NCI-H2107 (cell line): ENCODE results near the gene HDAC7.

Experiments used
- DNase-seq: peaks from one replicate; lab custom pipeline; 2025; lab: John Stamatoyannopoulos, UW

Gene HDAC7

DNA sequence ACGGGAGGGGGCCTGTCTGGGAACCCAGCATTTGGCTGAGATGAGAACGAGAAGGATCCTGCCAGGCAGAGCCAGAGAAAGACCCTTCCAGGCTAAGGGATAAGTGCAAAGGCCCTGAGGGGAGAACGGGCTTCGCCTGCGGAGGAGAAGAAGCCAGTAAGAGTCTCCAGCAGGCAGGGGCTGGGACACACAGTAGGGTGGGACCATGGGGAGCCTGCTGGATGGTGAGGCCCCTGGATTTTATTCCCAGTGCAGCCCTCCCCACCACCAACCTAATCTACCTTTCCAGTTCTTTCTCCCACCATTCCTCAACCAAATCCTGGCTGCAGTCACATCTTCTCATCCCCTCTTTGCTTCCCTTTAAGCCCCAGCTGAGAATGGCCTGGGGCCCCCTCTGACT lies 73.6 kb downstream of the HDAC7 start:
- DNase-seq = no peak

DNA sequence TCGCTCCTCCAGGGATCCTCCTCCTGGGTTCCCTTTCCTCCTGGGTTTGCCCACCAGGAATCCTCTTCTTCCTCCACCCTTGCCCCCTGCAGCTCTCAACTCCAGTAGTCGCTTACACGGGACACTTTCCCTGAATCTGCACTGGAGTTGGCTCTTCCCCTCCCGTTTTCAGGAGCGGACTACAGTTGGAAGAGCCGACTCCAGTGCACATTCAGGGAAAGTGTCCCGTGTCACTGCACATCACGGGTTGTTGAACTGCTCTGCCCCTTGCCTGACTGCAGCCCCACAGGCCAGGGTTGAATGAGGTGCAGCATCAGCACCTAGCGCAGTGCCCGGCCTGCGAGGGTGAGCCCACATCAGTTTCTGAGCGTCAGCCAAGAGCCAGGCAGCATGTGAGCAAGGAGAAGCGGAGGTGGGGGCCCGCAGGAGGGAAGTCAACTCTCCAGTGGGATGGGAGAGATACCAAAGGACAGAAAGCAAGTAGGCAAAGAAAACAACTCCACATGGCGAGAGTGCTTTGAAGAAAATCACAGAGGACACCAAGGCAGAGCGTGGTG lies 74.1 kb downstream of the HDAC7 start:
- DNase-seq = no peak

DNA sequence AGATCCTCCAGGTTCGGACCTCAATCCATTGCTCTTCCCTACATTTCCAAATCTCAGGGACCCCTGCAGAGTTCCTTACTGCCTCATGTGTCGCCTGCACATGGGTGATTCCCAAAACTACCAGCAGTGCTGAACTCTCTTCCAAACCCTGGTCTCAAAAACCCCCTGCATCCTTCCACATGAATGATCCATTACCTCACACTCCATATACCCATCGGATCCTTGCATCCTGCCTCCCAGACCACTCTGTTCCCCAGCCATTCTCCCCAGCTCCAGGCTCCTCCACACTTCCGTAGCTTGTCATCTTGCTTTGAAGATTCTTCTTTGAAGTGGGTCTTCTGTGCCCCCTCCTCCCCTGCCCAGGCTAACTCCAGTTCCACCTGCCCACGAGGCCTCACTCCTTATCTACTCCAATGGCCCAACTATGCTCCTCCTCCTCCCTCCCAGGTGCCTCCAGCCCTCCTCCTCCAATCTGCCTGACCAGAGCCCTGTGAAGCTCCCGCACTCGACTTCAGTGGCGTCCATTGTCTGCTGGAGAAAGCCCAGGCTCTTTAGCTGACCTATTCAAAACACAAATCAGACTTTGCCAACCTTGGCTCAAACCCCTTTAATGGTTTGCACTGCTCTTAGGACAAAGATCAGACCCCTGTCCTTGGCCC lies 74.8 kb downstream of the HDAC7 start:
- DNase-seq = no peak

DNA sequence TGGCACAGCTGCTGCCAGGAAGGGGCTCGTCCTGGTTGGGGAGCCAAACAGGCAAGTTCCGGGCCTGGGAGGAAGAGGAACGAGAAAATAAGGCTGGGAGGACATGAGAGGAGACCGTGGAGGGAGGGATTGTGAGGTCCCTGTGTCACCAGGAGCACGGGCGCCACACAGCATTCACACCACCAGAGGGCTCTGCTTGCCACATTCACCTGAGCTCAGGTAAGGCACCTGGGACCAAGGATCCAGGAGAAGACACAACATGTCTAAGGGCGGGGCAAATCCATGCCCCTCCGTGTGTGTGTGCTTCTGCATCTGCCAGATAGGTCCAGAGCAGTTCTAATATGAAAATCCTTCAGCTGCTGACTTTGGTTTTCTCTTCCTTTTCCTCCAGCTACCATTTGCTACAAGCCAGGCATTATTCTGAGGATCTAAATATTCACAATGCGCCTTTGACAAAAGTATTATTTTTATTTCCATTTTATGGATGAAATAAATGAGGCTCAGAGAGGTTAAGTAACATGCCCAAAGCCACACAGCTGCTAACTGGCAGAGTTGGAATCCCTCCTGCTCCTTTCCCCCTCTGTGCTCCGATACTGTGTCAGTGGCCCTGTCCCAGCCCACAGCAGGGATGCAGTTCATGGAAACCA lies 75.6 kb downstream of the HDAC7 start:
- DNase-seq = peak; percentile 11

DNA sequence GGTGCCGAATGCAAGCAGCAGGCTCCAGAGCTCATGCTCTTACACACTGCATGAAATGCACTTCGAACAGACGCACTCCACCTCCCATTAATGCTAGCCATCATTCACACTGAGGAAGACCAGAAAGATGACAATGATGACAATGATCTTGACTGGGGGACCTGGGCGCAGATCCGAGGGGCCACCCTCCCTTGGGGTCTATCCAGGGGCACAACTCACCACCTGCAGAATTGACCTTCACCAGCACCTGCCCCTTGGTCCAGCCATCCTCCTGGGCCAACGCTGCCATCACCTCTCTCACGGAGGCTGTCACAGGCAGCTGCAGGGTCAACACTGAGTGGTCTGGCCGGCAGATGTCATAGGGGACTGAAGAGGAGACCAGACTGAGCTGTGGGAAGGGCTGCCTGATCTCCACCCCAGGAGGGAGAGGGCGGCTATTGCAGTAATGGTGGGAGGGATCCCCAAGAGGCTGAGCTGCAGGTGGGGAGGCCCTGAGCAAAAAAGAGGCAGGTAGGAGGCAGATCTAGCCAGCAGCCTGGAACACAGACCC lies 76.3 kb downstream of the HDAC7 start:
- no peak for DNase-seq

DNA sequence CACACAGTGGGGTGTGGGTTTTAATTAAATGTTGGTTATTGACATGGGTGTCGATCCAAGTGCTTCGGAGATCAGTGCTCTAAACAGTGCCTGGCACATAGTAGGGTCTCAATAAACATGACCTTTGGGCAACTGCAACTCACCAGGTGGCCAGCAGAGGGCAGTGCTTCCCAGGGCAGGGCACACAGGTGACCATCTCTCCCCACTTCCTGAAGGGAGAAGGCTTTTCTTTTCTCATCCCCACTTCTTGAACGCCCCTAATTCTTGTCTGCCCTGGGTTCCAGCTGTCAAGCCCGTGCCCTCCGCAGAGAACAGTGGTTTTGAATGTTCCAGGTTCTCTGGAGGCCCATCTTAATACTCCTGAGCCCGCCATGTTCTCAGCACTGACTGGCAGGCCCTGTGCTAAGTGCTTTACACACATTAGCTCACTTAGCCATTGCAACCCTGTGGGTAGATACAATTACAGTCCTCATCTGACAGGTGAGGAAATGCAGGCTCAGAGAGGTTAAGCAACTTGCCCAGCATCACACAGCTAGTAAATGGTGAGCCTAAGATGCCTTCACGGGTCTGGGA lies 77.4 kb downstream of the HDAC7 start:
- DNase-seq = no peak

DNA sequence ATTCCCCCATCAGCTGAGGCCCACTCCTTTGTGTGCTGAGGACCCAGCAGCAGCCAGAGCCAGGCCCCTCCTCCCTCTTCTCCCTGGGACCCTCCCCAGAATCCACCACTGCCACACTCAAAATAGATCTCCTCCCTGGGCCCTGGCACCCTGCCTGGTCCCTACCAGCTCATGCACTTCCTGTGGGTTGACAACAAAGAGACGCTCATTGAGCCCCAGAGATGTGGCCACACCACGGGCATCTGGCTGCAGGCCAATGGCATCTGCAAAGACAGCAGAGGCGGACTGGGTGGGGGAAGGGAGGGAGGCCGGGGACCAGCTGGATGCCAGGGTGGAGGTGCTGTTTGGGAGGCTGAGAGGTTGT lies 78.4 kb downstream of the HDAC7 start:
- DNase-seq = peak; percentile 95

DNA sequence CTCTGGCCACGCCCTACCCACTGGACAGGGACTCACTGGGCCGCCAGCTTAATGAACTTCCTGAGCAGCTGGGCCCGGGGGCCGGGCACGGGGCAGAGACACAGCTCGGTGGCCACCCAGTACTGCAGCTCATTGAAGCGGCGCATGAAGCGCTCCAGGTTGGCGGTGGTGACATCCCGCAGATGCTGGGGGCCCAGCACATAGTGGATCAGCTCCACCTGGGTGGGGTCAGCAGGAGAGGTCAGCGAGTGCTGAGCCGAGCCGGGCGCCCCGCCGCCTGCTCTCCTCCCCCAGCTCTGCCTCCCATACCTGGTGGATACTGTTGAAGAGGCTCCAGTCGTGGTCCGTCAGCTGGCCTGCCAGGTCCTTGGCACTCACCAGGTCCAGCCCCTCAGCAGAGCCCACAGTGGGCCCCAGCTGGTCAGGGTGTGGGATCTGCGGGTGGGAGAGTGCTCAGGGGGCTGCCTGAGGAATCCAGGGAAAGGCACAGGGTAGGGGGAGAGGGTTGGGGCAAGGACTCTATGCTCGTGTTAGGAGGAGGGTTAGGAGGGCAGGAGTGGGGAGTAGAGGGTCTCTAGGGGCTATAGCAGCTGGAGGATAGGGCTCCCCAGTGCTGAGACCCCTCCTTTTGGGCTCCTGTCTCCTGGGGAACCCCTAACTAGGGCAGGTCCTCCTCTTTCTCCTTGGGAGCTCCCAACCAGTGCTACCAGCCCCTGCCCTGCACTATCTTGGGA lies 78.9 kb downstream of the HDAC7 start:
- no peak for DNase-seq

DNA sequence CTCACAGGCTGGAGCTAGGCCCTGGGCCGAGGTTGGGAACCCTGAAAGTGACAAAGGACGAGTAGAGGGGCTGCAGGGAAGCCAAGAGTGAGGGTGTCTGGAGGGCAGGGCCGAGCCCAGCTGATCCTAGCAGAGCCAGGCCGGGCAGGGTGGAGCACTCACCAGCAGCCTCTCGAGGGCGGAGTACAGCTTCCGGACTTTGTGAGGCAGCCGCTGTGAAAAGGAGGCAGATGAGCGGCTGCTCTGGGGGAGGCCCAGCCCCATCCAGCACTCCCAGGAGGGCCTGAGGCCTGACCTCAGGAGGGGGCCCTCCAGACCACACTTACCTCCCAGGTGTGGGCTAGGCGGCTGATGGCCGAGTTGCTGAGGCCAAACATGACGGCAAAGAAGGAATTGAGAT lies 79.7 kb downstream of the HDAC7 start:
- DNase-seq = no peak

DNA sequence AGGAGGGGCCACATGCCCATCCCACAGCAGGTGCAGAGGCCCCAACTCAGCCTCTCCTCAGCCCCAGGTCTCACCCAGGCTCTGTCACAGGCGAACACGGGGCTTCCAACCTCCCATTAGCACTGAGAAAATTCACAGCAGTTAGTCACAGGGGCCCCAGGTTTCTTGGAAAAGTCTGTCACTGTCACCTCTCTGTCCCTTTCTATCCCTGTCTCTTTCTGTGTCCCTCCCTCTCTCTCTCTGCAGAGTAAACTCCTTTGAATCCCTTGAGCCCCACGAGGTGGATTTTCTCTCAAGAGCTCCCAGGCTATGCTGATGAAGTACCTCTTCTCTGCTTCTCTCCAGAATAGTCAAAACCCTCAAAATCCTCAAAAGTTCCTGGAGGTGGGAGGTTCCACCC lies 80.4 kb downstream of the HDAC7 start:
- DNase-seq = no peak

DNA sequence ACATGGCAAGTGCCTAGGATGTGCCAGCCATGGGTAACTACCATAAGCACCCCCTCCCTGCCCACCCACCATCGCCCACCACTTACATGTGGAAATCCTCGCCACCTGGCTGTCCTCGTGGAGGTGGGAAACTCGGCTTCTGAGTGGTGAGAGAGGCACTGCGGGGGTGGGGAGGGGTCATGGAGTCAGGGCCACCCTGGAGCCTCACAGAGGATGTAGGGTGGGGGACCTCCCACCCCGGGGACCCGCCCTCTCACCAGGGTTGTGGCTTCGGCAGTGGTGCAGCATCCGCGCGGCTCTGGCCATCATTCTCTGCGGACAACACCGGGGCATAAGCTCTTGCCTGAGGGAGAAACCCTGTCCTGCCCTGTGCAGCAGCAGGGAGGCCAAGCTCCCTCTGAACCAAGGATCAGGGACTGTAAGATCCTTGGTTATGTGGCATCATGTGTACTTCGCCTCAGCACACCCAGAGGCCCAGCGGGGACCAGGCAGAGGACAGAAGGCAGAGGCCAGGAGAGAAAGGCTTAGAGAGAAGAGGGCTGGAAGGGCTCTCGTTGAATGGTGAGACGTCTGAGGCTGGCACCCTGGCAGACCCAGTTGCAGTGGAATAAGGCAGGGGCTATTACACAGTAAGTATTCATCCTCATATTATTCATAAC lies 81.6 kb downstream of the HDAC7 start:
- DNase-seq = no peak

DNA sequence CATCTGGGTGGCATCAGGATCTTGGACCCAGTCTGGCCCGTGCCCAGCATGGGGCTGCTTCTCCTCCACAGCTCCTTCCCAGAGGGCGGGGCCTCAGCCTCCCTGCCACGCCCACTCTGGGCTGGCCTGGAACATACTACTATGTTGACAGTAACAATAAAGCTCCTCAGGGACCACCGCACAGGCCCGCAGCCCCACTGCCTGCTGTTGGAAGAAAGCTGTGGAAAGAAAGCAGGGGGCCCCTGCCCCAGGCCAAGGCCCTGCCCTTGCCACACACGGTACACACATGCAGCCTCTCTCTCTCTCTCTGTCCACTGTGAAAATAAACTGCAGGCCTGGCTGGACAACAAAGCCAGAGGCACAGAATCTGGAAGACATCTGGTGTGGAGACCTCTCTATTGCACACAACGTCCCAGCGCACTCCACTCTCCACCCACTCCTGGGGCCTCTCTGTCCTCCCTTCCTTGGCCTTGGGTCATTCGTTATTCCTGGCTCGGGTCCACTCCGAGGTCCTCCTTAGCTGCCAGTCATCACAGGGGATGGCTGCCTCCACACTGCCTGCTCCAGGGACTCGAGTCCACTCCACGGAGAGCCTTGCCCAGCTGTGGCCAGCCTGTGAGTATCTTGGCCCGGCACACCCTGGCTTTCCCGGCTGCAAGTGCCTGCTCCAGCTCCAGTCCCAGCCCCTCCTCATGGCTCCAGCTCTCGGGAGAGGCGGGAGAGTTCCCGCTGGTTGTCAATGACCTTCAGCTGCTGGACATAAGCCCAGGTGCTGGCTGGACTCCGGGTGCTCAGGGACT lies 82.6 kb downstream of the HDAC7 start:
- DNase-seq = no peak

DNA sequence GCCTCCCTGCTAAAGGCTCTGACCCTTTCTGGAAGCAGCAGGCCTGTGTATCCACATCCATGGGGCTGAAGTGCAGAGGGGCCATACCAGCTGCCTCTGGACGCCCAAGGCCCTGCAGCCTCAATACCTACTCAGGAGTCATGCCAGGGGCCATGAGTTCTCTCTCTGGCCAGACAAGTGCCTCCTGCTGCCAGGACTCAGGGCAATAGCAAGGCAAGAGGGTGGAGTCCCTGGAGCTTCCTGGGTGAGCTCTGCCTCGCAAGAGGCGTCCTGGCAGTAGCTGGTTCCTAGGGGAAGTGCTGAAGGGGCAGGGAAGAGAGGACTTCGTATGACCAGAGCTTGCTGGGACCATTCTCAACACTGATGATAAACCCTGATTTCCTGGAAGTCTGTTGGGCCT lies 83.5 kb downstream of the HDAC7 start:
- DNase-seq = no peak

DNA sequence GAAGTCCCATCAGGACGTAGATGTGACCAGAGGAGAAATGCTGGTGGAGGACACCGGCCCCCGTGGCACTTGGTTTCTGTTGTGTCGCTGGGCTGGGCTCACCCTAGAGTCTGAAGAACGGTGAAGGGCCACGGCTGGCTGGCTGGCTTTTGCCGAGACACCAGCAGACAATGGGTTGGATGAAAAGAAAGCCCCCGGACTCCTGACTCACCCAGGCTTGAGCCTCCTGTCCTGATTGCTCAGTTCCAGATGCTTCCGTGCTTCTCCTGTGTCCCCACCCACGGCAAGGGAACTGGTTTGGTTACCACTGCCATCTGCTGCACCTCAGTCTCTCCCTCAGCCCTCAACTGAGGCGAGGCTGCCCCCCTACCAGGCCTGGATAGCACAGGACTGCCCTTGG lies 84.1 kb downstream of the HDAC7 start:
- no peak for DNase-seq

DNA sequence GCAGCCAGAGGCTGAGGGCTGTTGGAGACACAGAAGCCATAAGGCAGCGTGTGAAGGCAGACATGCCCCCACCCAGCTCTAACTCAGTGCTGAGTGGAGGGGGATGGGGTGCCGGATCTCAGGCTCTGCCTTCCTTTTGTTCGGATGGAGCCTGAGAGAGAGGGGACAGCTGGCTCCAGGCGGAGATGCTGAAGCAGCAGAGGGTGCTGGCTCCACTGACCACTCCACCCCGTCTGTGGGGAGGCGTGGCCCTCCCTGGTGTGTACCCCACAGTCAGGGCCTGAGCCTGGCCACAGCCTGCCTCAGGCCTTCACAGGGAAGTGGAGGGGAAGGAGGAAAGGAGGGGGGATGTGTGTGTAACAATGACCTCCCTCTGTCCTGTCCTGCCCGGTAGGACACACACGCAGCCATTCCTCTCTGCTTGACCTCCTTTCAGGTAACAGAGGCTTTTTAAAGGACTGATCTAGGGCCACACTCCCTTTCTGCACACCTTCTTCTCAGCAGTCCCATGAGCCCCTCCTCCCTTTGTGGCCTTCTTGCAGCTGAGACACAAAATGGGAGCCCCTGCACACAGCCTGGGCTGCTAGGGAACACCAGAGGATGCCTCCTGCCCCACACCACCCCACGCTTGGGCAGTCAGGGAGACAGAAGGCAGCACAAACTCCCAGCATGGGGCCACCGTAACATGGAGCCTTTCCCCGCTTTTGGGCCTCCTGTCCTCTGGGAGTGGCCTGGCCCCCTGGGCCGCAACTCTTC lies 84.8 kb downstream of the HDAC7 start:
- DNase-seq = no peak

DNA sequence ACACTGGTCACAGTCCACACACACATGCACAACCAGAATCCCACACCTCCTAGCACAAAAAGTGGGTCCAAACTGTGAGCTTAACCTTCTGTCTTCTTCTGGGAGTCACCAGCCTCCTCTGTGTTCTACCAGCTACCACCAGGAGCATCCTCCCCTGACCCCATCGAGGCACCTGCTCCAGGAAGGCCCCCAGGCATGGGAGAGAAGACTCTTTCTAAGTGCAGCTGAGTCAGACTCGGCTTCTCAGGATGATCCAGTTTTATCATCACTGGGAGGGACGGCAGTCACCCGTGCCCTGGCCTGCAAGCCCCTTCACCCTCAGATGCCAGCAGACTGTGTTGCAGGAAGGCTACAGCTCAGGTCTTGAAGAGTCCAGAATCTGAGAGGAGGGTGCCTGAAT lies 86.6 kb downstream of the HDAC7 start:
- DNase-seq = no peak
